ENCODE measurements around the gene HTATIP2.

DNA sequence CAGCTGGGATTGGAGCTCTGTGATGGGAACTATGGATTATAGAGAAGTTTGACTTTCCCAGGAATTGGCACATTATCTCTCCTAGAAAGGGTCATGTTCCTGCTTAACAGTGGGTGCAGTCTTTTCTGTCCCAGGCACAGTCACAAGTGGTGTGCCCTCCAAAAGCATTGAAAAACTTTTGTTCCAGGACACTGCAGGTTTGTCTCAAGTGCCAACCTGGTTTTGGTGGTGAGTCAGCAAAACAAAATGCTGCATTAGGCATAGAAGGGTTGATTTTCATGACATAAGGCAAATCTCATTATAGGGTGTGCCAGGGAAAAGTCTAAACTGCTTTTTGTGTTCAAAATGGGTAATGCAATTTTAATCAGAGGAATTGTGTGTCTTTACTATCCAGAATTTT, 4.9 kb downstream of the HTATIP2 start:
- no peak for TF ChIP-seq ZNF232 (CRISPR knock-in tag; IDR thresholded peaks at IDR 0.05)
- TF ChIP-seq ZC3H11A (IDR thresholded peaks at IDR 0.05; ENCODE audit: low read depth, low read length): no peak

Data from K562 (cell line).